ENCODE data around the gene SCUBE1.

SCUBE1 gene

DNA sequence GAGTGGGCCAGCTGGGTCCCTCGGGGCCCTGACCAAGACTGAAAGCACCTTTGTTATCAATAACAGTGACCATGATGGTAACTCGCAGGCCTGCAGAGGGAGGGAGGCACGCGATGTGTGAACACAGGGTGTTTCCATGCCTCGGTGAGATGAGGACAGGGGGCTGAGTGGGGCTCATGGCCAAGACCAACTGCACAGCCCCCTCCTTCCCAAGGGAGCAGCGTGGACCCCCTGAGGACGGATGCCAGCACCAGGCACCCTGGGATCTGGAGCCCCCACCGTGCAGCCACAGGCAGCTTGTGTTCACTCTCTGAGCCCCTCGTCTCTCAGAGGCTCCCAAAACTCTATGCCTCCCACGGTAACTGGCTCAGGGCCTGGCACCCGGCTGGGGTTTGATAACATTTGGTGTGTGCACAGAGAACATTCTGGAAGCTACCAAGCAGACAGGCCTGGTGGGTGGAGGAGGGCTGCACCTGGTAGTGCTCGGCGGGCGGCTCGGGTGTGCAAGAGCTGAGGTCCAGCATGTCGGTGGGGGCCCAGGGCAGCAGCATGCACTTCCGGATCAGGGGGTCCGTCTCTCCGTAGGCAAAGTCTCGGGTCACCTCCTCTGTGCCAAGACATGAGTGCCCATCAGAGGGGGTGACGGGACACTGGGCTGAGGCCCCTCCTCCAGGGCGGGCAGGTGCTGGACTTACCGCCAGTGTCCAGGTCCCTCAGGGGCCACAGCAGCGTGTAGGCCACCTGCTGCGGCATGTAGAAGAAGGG is 163.8 kb downstream of the SCUBE1 start:
- no peak overlapping the region for H3K4me3 ChIP-seq (replicated peaks; ENCODE audit: low read depth, low read length)
- no peak for DNase-seq (ENCODE audit: low read depth)
- TF ChIP-seq, protein P1, sequence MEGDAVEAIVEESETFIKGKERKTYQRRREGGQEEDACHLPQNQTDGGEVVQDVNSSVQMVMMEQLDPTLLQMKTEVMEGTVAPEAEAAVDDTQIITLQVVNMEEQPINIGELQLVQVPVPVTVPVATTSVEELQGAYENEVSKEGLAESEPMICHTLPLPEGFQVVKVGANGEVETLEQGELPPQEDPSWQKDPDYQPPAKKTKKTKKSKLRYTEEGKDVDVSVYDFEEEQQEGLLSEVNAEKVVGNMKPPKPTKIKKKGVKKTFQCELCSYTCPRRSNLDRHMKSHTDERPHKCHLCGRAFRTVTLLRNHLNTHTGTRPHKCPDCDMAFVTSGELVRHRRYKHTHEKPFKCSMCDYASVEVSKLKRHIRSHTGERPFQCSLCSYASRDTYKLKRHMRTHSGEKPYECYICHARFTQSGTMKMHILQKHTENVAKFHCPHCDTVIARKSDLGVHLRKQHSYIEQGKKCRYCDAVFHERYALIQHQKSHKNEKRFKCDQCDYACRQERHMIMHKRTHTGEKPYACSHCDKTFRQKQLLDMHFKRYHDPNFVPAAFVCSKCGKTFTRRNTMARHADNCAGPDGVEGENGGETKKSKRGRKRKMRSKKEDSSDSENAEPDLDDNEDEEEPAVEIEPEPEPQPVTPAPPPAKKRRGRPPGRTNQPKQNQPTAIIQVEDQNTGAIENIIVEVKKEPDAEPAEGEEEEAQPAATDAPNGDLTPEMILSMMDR (IDR thresholded peaks at IDR 0.05; ENCODE audit: low read length, missing control alignments), result no peak

DNA sequence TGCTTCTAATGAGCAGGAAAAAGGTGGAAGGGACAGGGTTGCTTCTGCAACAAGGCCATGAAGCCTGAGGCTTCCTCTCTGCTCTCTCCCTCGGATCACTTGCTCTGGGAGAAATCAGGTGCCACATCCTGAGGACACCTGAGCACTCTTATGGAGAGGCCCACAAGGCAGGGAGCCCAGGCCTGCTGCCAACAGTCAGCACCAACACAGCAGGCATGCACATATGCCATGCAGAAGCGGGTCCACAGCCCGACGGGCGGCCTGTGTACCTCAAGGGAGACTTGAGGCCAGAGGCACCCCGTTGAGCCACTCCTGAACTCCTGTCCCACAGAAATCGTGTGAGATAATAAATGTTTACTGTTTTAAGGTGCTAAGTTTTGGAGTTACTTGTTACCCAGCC is 165.7 kb downstream of the SCUBE1 start:
- H3K4me3 ChIP-seq (replicated peaks; ENCODE audit: low read depth, low read length), result no peak overlapping the region
- TF ChIP-seq, protein P1 (IDR thresholded peaks at IDR 0.05; ENCODE audit: low read length, missing control alignments), result no peak
- no peak for DNase-seq (ENCODE audit: low read depth)

DNA sequence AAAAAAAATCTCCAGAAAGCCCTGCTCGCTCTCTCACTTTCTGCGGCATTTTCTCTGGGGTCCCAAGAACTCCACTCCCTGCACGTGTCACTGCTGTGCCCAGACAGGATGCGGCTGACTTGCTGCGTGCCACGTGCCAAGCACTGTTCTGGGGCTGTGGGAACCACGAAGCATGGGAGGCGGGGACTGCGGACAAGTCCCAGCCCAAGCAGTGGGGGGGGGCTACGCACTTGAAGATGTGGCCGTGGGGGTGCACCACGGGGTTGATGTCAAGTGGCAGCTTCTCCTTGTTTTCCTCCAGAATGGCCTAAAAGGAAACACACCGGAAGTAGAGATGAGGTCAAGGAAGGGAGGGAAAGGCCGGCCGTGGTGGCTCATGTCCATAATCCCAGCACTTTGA is 167.1 kb downstream of the SCUBE1 start:
- DNase-seq (ENCODE audit: low read depth), result no peak
- TF ChIP-seq, protein P1 (IDR thresholded peaks at IDR 0.05; ENCODE audit: low read length, missing control alignments), result no peak
- no peak overlapping the region for H3K4me3 ChIP-seq (replicated peaks; ENCODE audit: low read depth, low read length)

DNA sequence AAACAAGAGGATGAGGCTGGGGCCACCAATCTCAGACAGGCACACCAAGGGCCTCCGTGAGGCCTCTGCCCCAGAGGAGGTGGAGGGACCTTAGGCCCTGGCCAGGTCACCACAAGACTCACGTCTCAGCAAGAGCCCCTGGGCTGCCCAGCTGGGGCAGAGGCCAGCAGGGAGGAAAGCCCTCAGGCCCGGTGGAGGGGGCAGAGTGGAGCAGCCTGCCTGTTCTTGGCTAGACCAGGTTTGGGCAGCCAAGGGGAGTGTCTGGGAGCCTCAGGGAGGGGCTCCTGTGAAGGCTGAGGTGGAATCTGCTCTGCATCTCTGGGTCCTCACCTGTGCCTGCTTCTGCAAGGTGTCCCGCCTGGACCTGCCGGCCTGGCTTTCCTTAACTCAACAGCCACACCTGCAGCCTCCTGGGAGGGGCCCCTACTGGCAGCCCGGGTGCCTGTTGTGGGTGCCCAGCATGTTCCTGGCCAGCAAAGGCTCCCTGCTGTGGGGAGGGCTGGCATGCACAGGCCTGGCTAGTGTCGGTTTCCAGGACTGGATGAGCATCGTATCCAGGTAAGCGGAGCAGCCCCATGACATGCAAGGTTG is 168.1 kb downstream of the SCUBE1 start:
- TF ChIP-seq, protein P1 (IDR thresholded peaks at IDR 0.05; ENCODE audit: low read length, missing control alignments), result no peak
- no peak for DNase-seq (ENCODE audit: low read depth)
- H3K4me3 ChIP-seq (replicated peaks; ENCODE audit: low read depth, low read length), result no peak overlapping the region

DNA sequence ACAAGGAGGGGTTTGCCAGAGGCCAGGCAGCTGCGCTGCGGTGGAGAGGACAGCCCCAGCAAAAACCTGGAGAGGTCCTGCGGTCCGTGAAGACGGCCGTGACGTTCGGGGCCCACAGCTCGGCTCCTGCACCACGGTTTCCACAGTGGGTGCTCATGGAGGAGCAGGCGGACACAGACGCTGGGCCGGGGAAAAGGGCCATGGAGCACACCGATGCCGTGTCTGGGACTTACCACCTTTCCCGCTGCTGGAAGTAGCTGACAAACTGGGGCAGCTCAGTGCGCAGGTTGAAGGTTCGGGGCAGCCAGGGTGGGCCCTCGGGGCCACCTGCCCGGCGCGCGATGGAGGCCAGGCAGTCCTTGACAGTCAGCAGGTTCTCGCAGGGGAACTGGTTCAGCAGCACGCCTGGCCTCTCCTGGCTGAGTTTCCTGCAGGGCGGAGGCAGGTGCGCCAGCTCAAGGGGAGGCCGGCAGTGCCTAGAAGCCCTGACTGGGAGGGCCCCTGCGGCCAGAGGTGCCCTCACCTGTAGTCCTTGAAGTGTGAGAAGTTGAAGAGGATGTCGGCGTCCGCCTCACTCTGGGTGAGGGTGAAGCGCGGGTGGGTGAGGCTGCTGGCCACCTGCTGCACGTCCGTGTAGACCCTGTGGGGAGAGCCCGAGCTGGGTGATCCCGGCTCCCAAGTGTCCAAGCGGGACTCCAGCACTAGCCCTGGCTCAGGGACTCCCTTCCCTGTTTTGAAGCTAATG is 169.0 kb downstream of the SCUBE1 start:
- DNase-seq (ENCODE audit: low read depth), result no peak
- H3K4me3 ChIP-seq (replicated peaks; ENCODE audit: low read depth, low read length), result no peak overlapping the region
- TF ChIP-seq, protein P1 (IDR thresholded peaks at IDR 0.05; ENCODE audit: low read length, missing control alignments), result no peak

DNA sequence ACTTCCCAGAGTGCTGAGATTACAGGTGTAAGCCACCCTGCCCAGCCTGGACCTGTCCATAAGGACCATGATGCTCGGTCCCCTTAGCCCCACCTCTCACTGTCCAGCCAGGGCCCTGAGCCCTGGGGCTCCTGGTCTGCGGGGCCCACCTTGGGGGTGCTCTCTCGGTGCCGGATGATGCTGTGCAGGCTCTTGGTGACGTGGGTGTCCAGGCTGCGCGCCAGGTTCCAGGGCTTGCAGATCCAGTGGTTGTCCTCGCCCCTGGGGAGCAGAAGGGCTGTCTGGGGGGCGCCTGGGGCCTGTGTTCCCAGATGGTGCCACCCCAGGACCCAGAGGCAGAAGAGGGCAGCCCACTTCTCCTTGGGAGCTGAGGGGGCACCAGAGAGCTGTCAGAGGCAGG is 169.6 kb downstream of the SCUBE1 start:
- no peak overlapping the region for H3K4me3 ChIP-seq (replicated peaks; ENCODE audit: low read depth, low read length)
- TF ChIP-seq, protein P1 (IDR thresholded peaks at IDR 0.05; ENCODE audit: low read length, missing control alignments), result no peak
- no peak for DNase-seq (ENCODE audit: low read depth)

Data from fibroblast of pulmonary artery (primary cell).